ENCODE data around the gene TRPV5. TPM values are rescaled to one million over a fixed set of nuclear protein-coding genes. Genes with fewer than 3 reads are reported as not detected.

TRPV5 gene
- total RNA-seq, 1 experiment from 2014 or later, result not detected

- no peak for DNase-seq (ENCODE audit: low read depth)
Measured at GRCh38 chr7:142886866-142887265, 46.7 kb downstream of the TRPV5 start.

GRCh38 chr7:142885311-142886230 is 48.0 kb downstream of the TRPV5 start, which contains the start of gene TRPV6:
TSS of gene TRPV6 (minus strand) at chr7:142885745.
- DNase-seq (ENCODE audit: low read depth), result no peak

GRCh38 chr7:142884286-142884640 is 49.3 kb downstream of the TRPV5 start:
- no peak for DNase-seq (ENCODE audit: low read depth)

GRCh38 chr7:142883571-142884285 is 49.8 kb downstream of the TRPV5 start:
- DNase-seq (ENCODE audit: low read depth), result no peak

GRCh38 chr7:142883145-142883544 is 50.4 kb downstream of the TRPV5 start:
- no peak for DNase-seq (ENCODE audit: low read depth)

GRCh38 chr7:142882338-142882678 is 51.2 kb downstream of the TRPV5 start:
- no peak for DNase-seq (ENCODE audit: low read depth)

- DNase-seq (ENCODE audit: low read depth), result no peak
Measured at GRCh38 chr7:142881586-142882337, 51.8 kb downstream of the TRPV5 start.

GRCh38 chr7:142880876-142881505 is 52.6 kb downstream of the TRPV5 start:
- DNase-seq (ENCODE audit: low read depth), result peak; percentile 16

GRCh38 chr7:142879060-142879459 is 54.5 kb downstream of the TRPV5 start:
- no peak for DNase-seq (ENCODE audit: low read depth)

GRCh38 chr7:142878315-142878714 is 55.2 kb downstream of the TRPV5 start:
- DNase-seq (ENCODE audit: low read depth), result no peak

- no peak for DNase-seq (ENCODE audit: low read depth)
Measured at GRCh38 chr7:142876991-142877910, 56.3 kb downstream of the TRPV5 start.

GRCh38 chr7:142876236-142876960 is 57.1 kb downstream of the TRPV5 start:
- no peak for DNase-seq (ENCODE audit: low read depth)

- DNase-seq (ENCODE audit: low read depth), result no peak
Measured at GRCh38 chr7:142875456-142875855, 58.1 kb downstream of the TRPV5 start.

- no peak for DNase-seq (ENCODE audit: low read depth)
Measured at GRCh38 chr7:142874837-142875236, 58.7 kb downstream of the TRPV5 start.

- no peak for DNase-seq (ENCODE audit: low read depth)
Measured at GRCh38 chr7:142874409-142874808, 59.1 kb downstream of the TRPV5 start.

GRCh38 chr7:142873871-142874270 is 59.7 kb downstream of the TRPV5 start:
- no peak for DNase-seq (ENCODE audit: low read depth)

- DNase-seq (ENCODE audit: low read depth), result peak; percentile 11
Measured at GRCh38 chr7:142873281-142873784, 60.2 kb downstream of the TRPV5 start.

- DNase-seq (ENCODE audit: low read depth), result no peak
Measured at GRCh38 chr7:142872106-142872675, 61.4 kb downstream of the TRPV5 start.

All from RPMI7951 (cell line).